Activated CD4-positive, alpha-beta T cell treated with anti-CD3 and anti-CD28 coated beads, Interleukin-2, amount 50 U/mL, for 4 hours (primary cell): ENCODE measurements around the gene CRYBB1.
"Not testable (repeated sequence)": the region's sequence is repeated elsewhere in the genome, so short reads cannot be mapped to it uniquely, and the experiment has no call there.

ENCODE experiments used
- DNase-seq, 2 experiments: peaks; one replicate each; pipeline ENCODE4 v3.0.0-alpha.2; 2020

Gene CRYBB1

DNA sequence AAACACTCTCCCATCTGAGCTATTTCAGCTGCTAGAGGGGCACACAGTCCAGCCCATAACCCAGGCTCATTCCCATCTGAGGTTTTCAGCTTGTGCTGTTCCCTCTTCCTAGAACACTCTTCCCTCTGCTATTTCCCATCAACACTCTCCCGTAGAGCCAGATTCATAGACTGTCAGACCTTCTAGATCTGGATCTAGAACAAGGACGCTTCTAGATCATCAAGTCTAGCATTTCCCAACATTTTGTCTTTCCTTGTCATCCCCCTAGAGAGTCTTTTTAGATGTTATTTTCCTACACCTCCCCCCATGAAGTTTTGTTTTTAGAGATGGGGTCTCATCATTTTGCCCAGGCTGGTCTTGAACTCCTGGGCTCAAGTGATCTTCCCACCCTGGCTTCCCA lies 17.3 kb upstream of the CRYBB1 start:
- no peak for DNase-seq

DNA sequence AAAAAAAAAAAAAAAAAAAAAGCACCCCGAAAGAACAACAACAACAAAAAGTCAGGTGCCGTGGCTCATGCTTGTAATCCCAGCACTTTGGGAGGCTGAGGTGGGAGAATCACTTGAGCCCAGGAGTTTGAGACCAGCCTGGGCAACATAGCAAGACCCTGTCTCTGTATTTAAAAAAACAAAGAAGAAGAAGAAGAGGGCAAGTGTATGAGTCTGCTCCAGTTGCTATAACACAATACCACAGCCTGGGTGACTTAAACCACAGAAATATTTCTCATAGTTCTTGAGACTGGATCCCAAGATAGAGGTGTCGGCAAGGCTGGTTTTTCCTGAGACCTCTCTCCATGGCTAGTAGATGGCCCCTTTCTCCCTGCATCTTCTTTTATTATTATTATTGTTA lies 16.4 kb upstream of the CRYBB1 start:
- DNase-seq, result no peak

DNA sequence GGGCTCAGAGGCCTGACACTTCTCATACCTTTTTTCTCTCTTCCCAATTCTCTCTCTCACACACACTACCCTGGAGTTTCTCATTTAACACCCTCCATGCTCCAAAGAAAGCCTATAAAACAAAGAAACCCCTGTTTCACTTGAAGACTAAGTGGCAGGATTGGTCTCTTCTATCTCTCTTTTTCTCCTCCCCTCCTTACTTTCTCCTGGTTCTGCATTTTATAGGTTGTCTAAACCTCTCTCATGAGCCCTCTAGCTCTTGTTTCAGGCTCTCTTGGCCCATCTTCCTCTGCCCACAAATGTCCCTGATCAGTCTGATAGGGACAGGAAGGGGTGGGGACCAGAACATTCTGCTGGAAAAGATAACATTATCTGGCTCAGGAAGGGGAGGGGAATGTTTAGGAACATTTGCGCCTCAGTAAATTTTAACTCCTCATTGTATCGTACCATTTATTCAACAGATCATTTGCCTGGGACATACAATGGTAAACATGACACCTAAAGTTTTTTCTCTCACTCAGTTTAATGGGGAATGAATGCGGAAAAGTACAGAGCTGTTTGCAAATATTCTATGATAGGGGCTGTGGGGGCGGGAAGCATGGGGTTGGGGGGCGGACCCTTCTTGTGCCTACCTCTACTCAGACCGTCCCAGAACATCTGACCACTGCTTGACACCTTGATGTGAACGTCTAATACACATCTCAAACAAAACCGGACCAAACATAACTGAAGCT lies 14.8 kb upstream of the CRYBB1 start:
- DNase-seq, result no peak

DNA sequence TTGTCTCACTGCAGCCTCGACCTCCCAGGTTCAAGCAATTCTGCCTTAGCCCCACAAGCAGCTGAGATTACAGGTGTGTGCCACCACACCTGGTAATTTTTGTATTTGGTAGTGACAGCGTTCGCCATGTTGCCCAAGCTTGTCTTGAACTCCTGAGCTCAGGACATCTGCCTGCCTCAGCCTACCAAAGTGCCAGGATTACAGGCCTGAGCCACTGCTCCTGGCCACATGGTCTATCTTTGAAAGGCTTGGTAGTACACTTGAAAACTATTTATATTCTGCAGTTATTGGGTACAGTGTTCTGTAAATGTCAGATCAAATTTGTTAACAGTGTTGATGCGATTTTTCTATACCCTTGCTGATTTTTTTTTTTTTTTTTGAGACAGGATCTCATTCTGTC lies 13.5 kb upstream of the CRYBB1 start:
- no peak for DNase-seq

GRCh38 chr22:26629988-26630761 lies 12.3 kb upstream of the CRYBB1 start:
- no peak for DNase-seq

- DNase-seq, result no peak
These were observed 7.0 kb upstream of the CRYBB1 start for GRCh38 chr22:26624803-26625202.

DNA sequence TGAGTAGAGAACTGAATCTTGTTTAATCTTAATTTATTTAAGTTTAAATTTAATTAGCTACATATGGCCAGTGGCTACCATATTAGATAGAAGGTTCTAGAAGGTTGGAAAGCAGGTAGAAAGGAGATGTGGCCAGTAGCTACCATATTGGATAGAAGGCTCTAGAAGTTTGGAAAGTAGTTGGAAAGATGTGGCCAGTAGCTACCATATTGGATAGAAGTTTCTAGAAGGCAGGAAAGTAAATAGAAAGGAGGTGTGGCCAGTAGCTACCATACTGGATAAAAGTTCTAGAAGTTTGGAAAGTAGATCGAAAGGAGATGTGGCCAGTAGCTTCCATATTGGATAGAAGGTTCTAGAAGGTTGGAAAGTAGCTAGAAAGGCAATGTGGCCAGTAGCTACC lies 6.2 kb upstream of the CRYBB1 start:
- no peak for DNase-seq

GRCh38 chr22:26621663-26622062 lies 3.8 kb upstream of the CRYBB1 start, which contains the start of gene CRYBA4:
Gene CRYBA4 (plus strand): TSS chr22:26621963. CDS start chr22:26622597, 634 bp downstream.
- DNase-seq, result no peak

- DNase-seq, result no peak
These were observed 2.4 kb upstream of the CRYBB1 start for GRCh38 chr22:26620197-26620596.

GRCh38 chr22:26619510-26619909 lies 1.7 kb upstream of the CRYBB1 start:
- DNase-seq, result no peak

GRCh38 chr22:26618455-26618854 lies 628 bp upstream of the CRYBB1 start:
- DNase-seq, result no peak

DNA sequence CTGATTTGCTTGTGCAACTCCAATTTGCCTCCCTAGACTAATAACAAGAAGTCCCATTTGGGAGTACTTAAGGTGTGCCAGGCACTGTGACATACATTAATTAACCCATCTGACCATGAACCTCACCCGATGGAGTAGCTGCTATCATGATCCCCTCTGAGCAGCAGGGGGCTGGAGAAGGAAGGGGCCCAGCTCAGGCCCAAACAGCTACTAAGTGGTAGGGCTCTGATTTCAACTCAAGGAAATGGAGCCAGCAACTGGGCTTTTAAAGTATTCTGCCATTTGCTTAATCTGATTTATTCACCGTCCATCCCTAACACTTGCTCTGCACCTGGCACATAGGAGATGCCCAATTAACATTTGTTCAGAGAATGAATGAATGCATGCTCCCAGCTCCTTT lies 1.2 kb downstream of the CRYBB1 start:
- no peak for DNase-seq

GRCh38 chr22:26615830-26616435 lies 1.9 kb downstream of the CRYBB1 start:
- DNase-seq, result no peak

DNA sequence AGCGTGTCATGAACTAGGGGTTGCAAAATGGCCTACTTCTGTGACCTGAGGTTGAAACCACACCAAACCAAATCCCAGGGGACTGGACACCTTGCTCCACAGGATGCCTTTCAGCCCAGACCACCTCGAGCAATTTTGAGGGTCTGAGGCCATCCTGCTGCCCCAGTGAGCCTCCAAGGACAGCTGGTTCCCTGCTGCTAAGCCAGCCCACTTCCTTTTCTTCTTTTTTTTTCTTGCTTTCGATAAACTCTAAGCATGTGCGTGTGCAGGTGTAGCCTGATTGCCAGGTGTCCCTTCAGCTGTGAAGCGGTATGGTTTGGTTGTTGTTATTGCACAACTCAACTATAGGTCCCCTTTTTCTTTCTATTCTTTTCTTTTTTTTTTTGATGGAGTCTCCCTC lies 2.7 kb downstream of the CRYBB1 start:
- DNase-seq, result no peak

DNA sequence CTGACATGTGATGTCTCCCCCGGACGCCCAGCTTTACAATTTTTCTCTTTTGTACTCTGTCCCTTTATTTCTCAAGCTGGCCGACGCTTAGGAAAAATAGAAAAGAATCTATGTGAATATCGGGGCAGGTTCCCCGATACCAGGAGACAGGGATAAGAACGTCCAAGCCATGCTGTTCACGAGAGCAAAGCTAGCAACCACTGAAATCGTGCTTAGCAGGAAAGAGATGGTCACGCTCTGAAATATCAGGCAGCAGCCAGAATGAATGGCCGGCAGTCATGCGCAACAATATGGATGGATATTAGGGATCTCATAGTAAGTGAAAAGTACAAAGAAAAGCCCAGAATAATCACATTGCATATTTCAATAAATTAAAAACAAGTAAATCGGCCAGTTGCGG lies 3.5 kb downstream of the CRYBB1 start:
- no peak for DNase-seq

DNA sequence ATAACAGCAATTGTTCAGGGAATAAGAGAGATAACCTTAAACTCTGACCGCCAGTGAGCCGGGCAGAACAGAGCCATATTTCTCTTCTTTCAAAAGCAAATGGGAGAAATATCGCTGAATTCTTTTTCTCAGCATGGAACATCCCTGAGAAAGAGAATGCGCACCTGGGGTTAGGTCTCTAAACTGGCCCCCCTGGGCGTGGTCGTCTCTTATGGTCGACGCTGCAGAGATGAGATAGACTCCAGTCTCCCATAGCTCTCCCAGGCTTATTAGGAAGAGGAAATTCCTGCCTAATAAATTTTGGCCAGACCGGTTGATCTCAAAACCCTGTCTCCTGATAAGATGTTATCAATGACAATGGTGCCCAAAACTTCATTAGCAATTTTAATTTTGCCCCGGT lies 4.1 kb downstream of the CRYBB1 start:
- not testable (repeated sequence) for DNase-seq

DNA sequence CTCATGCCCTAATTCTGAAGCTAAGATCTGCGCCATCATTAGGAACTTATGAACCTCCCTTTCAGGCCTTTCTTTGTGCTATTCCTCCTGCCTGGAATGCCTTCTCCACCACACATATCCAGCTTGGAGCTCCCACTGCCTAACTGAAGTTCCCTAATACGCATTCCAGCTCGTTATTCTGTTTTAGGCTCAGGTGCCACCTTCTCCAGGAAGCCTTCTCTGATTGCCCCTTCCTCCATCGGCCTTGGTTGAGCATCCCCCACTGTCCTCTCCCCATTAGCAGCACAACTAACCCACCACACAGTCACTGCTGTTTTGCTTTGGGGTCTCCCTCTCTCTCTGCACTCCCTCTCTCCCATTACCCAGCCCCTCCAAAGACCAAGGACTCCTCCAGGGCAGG lies 5.2 kb downstream of the CRYBB1 start:
- DNase-seq, result no peak

GRCh38 chr22:26610996-26611395 lies 6.8 kb downstream of the CRYBB1 start:
- DNase-seq, result no peak

DNA sequence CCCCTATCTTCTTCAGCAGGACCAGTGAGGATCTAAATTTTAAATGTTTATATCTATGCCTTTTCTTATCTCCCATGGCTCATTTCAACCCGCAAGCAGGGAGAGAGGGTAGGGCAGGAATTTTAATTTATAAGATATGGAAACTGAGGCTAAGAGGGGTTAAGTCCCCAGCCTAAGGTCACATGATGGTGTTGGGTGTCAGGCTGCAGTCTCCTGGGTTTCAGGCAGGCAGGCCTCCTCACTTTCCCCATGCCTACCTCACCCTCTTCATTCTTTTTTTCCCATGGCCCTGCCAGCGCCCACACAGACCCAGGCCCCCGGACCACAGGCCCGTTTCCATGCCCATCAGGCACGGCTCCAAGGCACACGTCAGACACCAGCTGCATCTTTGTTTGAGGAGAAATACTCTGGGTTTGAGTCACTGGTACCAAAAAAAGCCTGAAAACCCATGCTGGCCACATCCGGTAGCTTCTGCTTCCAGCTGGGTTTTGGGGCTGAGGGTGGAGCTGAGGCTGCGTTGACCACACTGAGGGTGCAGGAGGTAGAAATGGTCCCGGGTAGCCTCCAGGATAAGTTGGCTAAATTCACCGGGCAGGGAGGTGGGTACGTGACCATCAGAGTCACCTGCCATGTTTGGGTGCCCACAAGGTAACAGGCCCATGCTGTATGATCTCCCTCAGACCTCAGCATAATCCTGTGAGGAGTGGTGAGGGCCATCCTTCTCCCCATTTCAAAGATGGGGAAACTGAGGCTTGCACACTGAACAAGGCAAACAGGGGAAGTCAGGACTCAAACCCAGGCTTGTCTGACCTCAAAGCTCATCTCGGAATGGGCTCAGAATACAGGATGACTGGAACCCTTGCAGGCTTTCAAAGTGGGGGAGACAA lies 7.5 kb downstream of the CRYBB1 start:
- DNase-seq, result peak; percentile 12 to 13

- DNase-seq, result no peak
These were observed 8.5 kb downstream of the CRYBB1 start for GRCh38 chr22:26609287-26609686.

DNA sequence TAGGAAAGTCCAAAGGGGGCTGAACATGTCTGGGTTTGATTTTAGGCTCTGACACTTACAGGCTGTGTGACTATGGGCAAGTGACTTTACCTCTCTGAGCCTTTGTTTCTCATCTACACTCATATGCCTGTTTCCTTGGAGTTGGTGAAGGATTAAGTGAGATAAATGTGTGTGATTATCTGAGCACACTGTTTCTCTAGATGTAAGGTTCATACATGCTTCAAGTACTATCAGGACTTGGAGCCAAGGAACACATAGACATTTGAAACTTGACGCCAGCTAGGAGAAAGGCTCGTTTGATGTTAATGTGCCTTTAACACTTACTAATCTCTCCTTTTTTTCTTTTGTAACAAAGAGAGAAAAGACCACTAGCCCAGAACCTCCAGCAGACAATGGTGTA lies 9.7 kb downstream of the CRYBB1 start:
- DNase-seq, result no peak

DNA sequence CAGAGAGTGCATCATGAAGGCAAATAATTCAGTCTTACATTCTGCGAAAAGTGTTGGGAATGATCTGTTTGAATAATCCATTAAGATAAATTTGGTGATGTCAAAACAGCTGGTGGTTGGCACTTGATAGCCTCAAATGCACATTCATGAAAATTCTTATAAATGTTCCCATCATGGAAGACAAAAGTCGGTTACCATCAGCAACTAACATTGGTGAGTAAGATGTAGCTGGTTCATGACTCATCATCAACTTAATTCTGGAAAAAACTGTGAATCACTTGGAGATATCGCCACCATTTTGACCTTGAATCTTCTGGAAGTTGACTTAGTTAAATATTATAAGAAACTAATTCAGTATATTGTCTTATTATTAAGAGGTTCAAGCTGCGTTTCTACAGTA lies 11.2 kb downstream of the CRYBB1 start:
- no peak for DNase-seq

DNA sequence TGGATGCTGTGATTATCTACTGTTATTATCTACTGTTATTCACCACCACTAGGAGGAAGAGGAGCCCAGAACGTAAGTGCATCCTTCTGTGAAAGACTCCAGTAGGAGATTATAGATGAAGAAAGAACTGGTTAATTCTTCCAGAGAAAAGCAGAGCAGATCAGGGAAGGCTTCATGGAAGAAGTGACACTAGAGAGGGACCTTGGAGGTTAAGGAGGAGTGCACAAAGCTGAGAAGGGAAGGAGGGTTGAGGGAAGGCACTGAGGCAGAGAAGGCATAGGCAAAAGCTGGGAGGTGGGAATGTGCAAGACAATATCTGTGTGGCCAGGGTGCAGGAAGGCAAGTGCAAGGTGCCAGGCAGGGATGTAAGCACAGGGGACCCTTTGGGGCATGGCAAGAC lies 13.5 kb downstream of the CRYBB1 start:
- no peak for DNase-seq
